OCI-LY3 (cell line): Measurements from ENCODE around the gene TNP1.

Experiments used
- EZH2phosphoT487 ChIP-seq: fragments of 200-600 bp; shearing (Covaris generic); IDR thresholded peaks from 2 replicates; pipeline ENCODE4 v1.6.1; 2018; ENCODE audit warnings: antibody characterized with exemption, mixed run types, low read depth
- TF ChIP-seq, protein P1 (sequence below): fragments of 200-600, 300-600 bp; sonication (generic); IDR thresholded peaks from 2 replicates; pipeline ENCODE4 v1.5.1; 2014; ENCODE audit warnings: antibody characterized with exemption, low read length, low read depth

DNA sequence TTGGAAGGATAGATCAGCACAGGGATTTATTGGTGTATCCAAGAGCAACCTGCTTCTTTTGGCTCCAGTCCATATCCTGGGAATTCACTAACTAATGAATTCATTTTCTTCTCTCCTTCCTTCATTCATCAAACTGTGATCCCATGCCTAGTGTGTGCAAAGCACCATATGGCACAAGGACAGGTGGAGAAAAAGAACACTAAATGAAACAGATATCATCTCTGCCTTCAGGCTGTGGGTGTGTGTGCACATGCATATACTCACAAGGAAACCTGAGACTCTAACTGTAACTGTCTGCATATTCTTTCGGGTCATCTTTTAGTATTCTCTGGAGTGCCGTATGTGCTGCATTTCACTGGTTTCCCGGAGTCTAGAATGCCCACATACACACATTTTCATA, 20.2 kb downstream of the TNP1 start:
- TF ChIP-seq, protein P1, sequence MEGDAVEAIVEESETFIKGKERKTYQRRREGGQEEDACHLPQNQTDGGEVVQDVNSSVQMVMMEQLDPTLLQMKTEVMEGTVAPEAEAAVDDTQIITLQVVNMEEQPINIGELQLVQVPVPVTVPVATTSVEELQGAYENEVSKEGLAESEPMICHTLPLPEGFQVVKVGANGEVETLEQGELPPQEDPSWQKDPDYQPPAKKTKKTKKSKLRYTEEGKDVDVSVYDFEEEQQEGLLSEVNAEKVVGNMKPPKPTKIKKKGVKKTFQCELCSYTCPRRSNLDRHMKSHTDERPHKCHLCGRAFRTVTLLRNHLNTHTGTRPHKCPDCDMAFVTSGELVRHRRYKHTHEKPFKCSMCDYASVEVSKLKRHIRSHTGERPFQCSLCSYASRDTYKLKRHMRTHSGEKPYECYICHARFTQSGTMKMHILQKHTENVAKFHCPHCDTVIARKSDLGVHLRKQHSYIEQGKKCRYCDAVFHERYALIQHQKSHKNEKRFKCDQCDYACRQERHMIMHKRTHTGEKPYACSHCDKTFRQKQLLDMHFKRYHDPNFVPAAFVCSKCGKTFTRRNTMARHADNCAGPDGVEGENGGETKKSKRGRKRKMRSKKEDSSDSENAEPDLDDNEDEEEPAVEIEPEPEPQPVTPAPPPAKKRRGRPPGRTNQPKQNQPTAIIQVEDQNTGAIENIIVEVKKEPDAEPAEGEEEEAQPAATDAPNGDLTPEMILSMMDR: no peak
- TF ChIP-seq EZH2phosphoT487: no peak
